IMR-90 (cell line): ENCODE results near the gene OPALIN. TPM values are rescaled to one million over a fixed set of nuclear protein-coding genes. Genes with fewer than 3 reads are reported as not detected.

Experiments used
- ATAC-seq: fragments of 200-7000 bp; cut with Tn5 transposase; 2 replicates; pipeline ENCODE4 v1.9.1; 2020; ENCODE audit warnings: low read depth, mild to moderate bottlenecking, moderate library complexity
- BruUV-seq: library from RNA; stranded (reverse); fragments of 400-500 nt; replicated peaks from 2 replicates; lab custom pipeline; 2021; lab: Mats Ljungman, UMichigan
- CTCF ChIA-PET: fragments of 300-600 bp; formaldehyde crosslinking; extraction: SDS; loops from one replicate; lab custom pipeline; 2021; ENCODE audit warnings: antibody characterized with exemption; lab: Yijun Ruan, JAX
- POLR2A ChIA-PET: fragments of 300-600 bp; sonication (Branson Sonifier 250); formaldehyde crosslinking; loops from one replicate; lab custom pipeline; 2022; ENCODE audit warnings: antibody characterized with exemption; ENCODE audit not compliant: unreplicated experiment; lab: Charles Lee
- DNase-seq: peaks from one replicate; pipeline ENCODE4 v3.0.0; 2013
- H2AFZ ChIP-seq: replicated peaks from 2 replicates; pipeline ENCODE3; 2013; ENCODE audit warnings: low read length, mild to moderate bottlenecking; ENCODE audit not compliant: poor library complexity
- H2AK5ac ChIP-seq: 2 replicates; pipeline ENCODE4 v1.6.1; 2013; ENCODE audit warnings: low read depth, low read length, inconsistent platforms
- H2AK9ac ChIP-seq: replicated peaks from 2 replicates; pipeline ENCODE3; 2013; ENCODE audit warnings: mild to moderate bottlenecking, low read depth, low read length, moderate library complexity; ENCODE audit not compliant: poor library complexity
- H2BK120ac ChIP-seq: 2 replicates; pipeline ENCODE4 v1.6.1; 2013; ENCODE audit warnings: low read depth, low read length, inconsistent platforms
- H2BK15ac ChIP-seq: 3 replicates; pipeline ENCODE4 v1.6.1; 2013; ENCODE audit warnings: low read depth, low read length, inconsistent platforms
- H2BK20ac ChIP-seq: 2 replicates; pipeline ENCODE4 v1.6.1; 2013; ENCODE audit warnings: low read depth, mild to moderate bottlenecking, inconsistent platforms, low read length, moderate library complexity
- H2BK5ac ChIP-seq: 2 replicates; pipeline ENCODE4 v1.6.1; 2013; ENCODE audit warnings: mild to moderate bottlenecking, low read depth, low read length, inconsistent platforms; ENCODE audit not compliant: poor library complexity, severe bottlenecking
- H3K14ac ChIP-seq: replicated peaks from 2 replicates; pipeline ENCODE4 v1.6.1; 2013; ENCODE audit warnings: low read depth, low read length, inconsistent platforms
- H3K18ac ChIP-seq: 2 replicates; pipeline ENCODE4 v1.6.1; 2013; ENCODE audit warnings: low read depth, low read length, control low read depth
- H3K23ac ChIP-seq: 2 replicates; pipeline ENCODE4 v1.6.1; 2013; ENCODE audit warnings: low read depth, low read length, inconsistent platforms
- H3K27ac ChIP-seq: 2 replicates; pipeline ENCODE4 v1.5.1; 2013; ENCODE audit warnings: mild to moderate bottlenecking, control low read depth, low read length; ENCODE audit not compliant: insufficient read depth
- H3K27me3 ChIP-seq: 2 replicates; pipeline ENCODE4 v1.6.1; 2013; ENCODE audit warnings: low read length; ENCODE audit not compliant: control insufficient read depth, insufficient read depth
- H3K36me3 ChIP-seq: 2 replicates; pipeline ENCODE4 v1.6.1; 2013; ENCODE audit warnings: low read length, mixed read lengths; ENCODE audit not compliant: control insufficient read depth, insufficient read depth
- H3K4ac ChIP-seq: 2 replicates; pipeline ENCODE4 v1.6.1; 2013; ENCODE audit warnings: low read depth, low read length, inconsistent platforms
- H3K4me1 ChIP-seq: 2 replicates; pipeline ENCODE4 v1.6.1; 2013; ENCODE audit warnings: low read length, mixed read lengths; ENCODE audit not compliant: control insufficient read depth, insufficient read depth
- H3K4me2 ChIP-seq: 2 replicates; pipeline ENCODE4 v1.6.1; 2013; ENCODE audit warnings: low read depth, mild to moderate bottlenecking, control low read depth, low read length, moderate library complexity
- H3K4me3 ChIP-seq: 2 replicates; pipeline ENCODE4 v1.5.1; 2013; ENCODE audit warnings: low read depth, mild to moderate bottlenecking, control low read depth, low read length, moderate library complexity; ENCODE audit not compliant: insufficient read depth
- H3K56ac ChIP-seq: 2 replicates; pipeline ENCODE4 v1.6.1; 2013; ENCODE audit warnings: low read length, inconsistent platforms; ENCODE audit not compliant: insufficient read depth; ENCODE audit errors: extremely low read depth
- H3K79me1 ChIP-seq, 2 experiments: 2 replicates each; pipeline ENCODE4 v1.6.1; 2013; ENCODE audit warnings: low read length in 2 of 2, inconsistent platforms in 1 of 2, low read depth in 1 of 2
- H3K9ac ChIP-seq: 2 replicates; pipeline ENCODE4 v1.6.1; 2013; ENCODE audit warnings: low read depth, low read length, control low read depth
- H3K9me1 ChIP-seq: 2 replicates; pipeline ENCODE4 v1.6.1; 2013; ENCODE audit warnings: low read length, inconsistent platforms; ENCODE audit not compliant: insufficient read depth
- H3K9me3 ChIP-seq: 2 replicates; pipeline ENCODE4 v1.6.1; 2013; ENCODE audit warnings: low read length; ENCODE audit not compliant: control insufficient read depth, insufficient read depth
- H4K20me1 ChIP-seq: 2 replicates; pipeline ENCODE4 v1.6.1; 2013; ENCODE audit warnings: low read length, inconsistent platforms; ENCODE audit not compliant: insufficient read depth
- H4K5ac ChIP-seq: 2 replicates; pipeline ENCODE4 v1.6.1; 2013; ENCODE audit warnings: mild to moderate bottlenecking, low read depth, low read length, control low read depth
- H4K8ac ChIP-seq, 2 experiments: 2 replicates each; pipeline ENCODE4 v1.6.1; 2013; ENCODE audit warnings: low read depth in 2 of 2, low read length in 2 of 2, control low read depth in 1 of 2, inconsistent platforms in 1 of 2
- H4K91ac ChIP-seq: 2 replicates; pipeline ENCODE4 v1.6.1; 2013; ENCODE audit warnings: low read depth, low read length, inconsistent platforms; ENCODE audit not compliant: insufficient read depth
- ELK1 ChIP-seq: fragments of 150-350 bp; IDR thresholded peaks from 2 replicates; pipeline ENCODE4 v1.6.1; 2016; ENCODE audit warnings: low read depth, mild to moderate bottlenecking, low read length, moderate library complexity, borderline replicate concordance
- RAD21 ChIP-seq: IDR thresholded peaks from 2 replicates; pipeline ENCODE4 v1.6.1; 2012; ENCODE audit warnings: low read length, improper control_type of control experiment
- WGBS, 2 experiments: methylation state at CpG; one replicate each; pipeline versions ENCODE4 v1.1.5 to v1.1.7; 2013; ENCODE audit warnings: missing lambda C conversion rate in 2 of 2; ENCODE audit not compliant: insufficient read length in 1 of 2; ENCODE audit errors: extremely low coverage in 2 of 2; 5-methylcytosine and 5-hydroxymethylcytosine counted together
- dilution Hi-C: fragments of 300-500 bp; cut with HindIII; formaldehyde crosslinking; loops from one replicate; pipeline ENCODE4 v1.14.3; 2018; ENCODE audit warnings: low sequenced_read_pairs; ENCODE audit not compliant: unreplicated experiment
- in situ Hi-C: fragments of 300-500 bp; cut with MboI; formaldehyde crosslinking; loops from 3 replicates; pipeline ENCODE4 v1.14.3; 2019; ENCODE audit warnings: low sequenced_read_pairs, inconsistent platforms, mixed read lengths
- intact Hi-C: fragments of 100-400 bp; cut with micrococcal nuclease; formaldehyde crosslinking; loops from 2 replicates; pipeline ENCODE4 v1.10.0; 2022
- polyA plus RNA-seq, 3 experiments: library from polyadenylated mRNA; depleted of rRNA; stranded (reverse); fragments of >200 nt; gene quantifications; 2 replicates each; pipeline ENCODE4 v1.2.3, GENCODE V29; 2012; ENCODE audit warnings: low replicate concordance in 1 of 3
- total RNA-seq: library from RNA; depleted of rRNA; stranded (reverse); fragments of >200 nt; gene quantifications from 2 replicates; pipeline ENCODE4 v1.2.3, GENCODE V29; 2012
- TF ChIP-seq, protein P1 (sequence below): fragments of 150-350 bp; IDR thresholded peaks from 2 replicates; pipeline ENCODE4 v1.6.1; 2017; ENCODE audit warnings: mild to moderate bottlenecking, antibody characterized with exemption, low read length, low read depth

OPALIN gene
- total and polyA plus RNA-seq, 2 of the 4 experiments (the other 2 are of a cell fraction): not detected

GRCh38 chr10:96359616-96360015 is 814 bp upstream of the OPALIN start:
- no TSS peak for BruUV-seq
- no peak overlapping the region for H2BK15ac ChIP-seq

More at GRCh38 chr10:96359616-96360015, 814 bp upstream of the OPALIN start:
- Histone ChIP-seq H3K4me1 (no peaks in the 10 kb centered on the region), H3K4me3 (no peak overlapping the region), H2AFZ (no peak overlapping the region), H4K8ac (no peak overlapping the region), H2BK20ac (no peak overlapping the region), H3K14ac (no peak overlapping the region), H2AK9ac (no peak overlapping the region), H4K91ac (no peak overlapping the region), H3K79me1 (no peaks in the 10 kb centered on the region), H3K9me3 (no peaks in the 10 kb centered on the region), H4K20me1 (no peaks in the 10 kb centered on the region), H4K5ac (no peak overlapping the region), H2BK5ac (no peak overlapping the region), H3K27me3 (peaks cover 1% of the 10 kb centered on the region), H2AK5ac (no peak overlapping the region), H3K56ac (no peak overlapping the region), H3K9me1 (no peaks in the 10 kb centered on the region), H3K27ac (no peak overlapping the region), H2BK120ac (no peak overlapping the region), H3K23ac (no peak overlapping the region), H3K4me2 (no peak overlapping the region), H3K9ac (no peak overlapping the region), H3K36me3 (no peaks in the 10 kb centered on the region), H3K4ac (no peak overlapping the region), H3K18ac (no peak overlapping the region)
- DNase-seq: no peak
- dilution Hi-C loops: no loop called here
- 59% methylated on average over 4 of the region's 6 CpGs; no CpG with 5 or more reads in 1 of the 2 experiments for WGBS, 2 experiments
- ATAC-seq: no peak
- intact Hi-C loops: no loop called here
- ChIA-PET POLR2A (no interaction called here), CTCF (no interaction called here)
- in situ Hi-C loops: no loop called here
- TF ChIP-seq, protein P1, sequence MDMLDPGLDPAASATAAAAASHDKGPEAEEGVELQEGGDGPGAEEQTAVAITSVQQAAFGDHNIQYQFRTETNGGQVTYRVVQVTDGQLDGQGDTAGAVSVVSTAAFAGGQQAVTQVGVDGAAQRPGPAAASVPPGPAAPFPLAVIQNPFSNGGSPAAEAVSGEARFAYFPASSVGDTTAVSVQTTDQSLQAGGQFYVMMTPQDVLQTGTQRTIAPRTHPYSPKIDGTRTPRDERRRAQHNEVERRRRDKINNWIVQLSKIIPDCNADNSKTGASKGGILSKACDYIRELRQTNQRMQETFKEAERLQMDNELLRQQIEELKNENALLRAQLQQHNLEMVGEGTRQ: no peak
- no peak for TF ChIP-seq ELK1
- TF ChIP-seq RAD21: no peak
